Hepatocyte (in vitro differentiated cells): ENCODE data around the gene REP15. TPM values are rescaled to one million over a fixed set of nuclear protein-coding genes. Genes with fewer than 3 reads are reported as not detected.

Source experiments
- DNase-seq: peaks from one replicate; pipeline ENCODE4 v3.0.0-alpha.2; 2016; ENCODE audit warnings: low spot score
- H2AFZ ChIP-seq: fragments of 200-600 bp; sonication (generic); 2 replicates; pipeline ENCODE4 v1.6.0; 2016; ENCODE audit warnings: antibody characterized with exemption, mild to moderate bottlenecking
- H3K27ac ChIP-seq: fragments of 200-600 bp; sonication (generic); 2 replicates; pipeline ENCODE4 v1.5.1; 2016; ENCODE audit warnings: mild to moderate bottlenecking
- H3K27me3 ChIP-seq: fragments of 200-600 bp; sonication (generic); 2 replicates; pipeline ENCODE4 v1.6.1; 2016
- H3K36me3 ChIP-seq: fragments of 200-600 bp; sonication (generic); replicated peaks from 2 replicates; pipeline ENCODE4 v1.5.1; 2016; ENCODE audit warnings: low read depth; ENCODE audit not compliant: insufficient read depth
- H3K4me1 ChIP-seq: fragments of 200-600 bp; sonication (generic); 2 replicates; pipeline ENCODE4 v1.5.1; 2016; ENCODE audit warnings: mild to moderate bottlenecking, moderate library complexity; ENCODE audit not compliant: insufficient read depth
- H3K4me2 ChIP-seq: fragments of 200-600 bp; sonication (generic); 2 replicates; pipeline ENCODE4 v1.6.0; 2016
- H3K4me3 ChIP-seq: fragments of 200-600 bp; sonication (generic); 2 replicates; pipeline ENCODE4 v1.5.1; 2016; ENCODE audit warnings: mild to moderate bottlenecking
- H3K79me2 ChIP-seq: fragments of 200-600 bp; sonication (generic); 2 replicates; pipeline ENCODE4 v1.6.0; 2017; ENCODE audit warnings: mild to moderate bottlenecking
- H3K9me2 ChIP-seq: fragments of 200-600 bp; sonication (generic); replicated peaks from 2 replicates; pipeline ENCODE4 v1.6.0; 2017; ENCODE audit warnings: mild to moderate bottlenecking; ENCODE audit not compliant: insufficient read depth
- H3K9me3 ChIP-seq: fragments of 200-600 bp; sonication (generic); 2 replicates; pipeline ENCODE4 v1.5.1; 2016; ENCODE audit warnings: low read depth, mild to moderate bottlenecking
- H4K20me1 ChIP-seq: fragments of 200-600 bp; sonication (generic); 2 replicates; pipeline ENCODE4 v1.6.0; 2016; ENCODE audit warnings: mild to moderate bottlenecking; ENCODE audit not compliant: insufficient read depth, poor library complexity, severe bottlenecking
- CTCF ChIP-seq: fragments of 200-600 bp; sonication (generic); IDR thresholded peaks from 2 replicates; pipeline ENCODE4 v1.5.1; 2016; ENCODE audit warnings: antibody characterized with exemption, mild to moderate bottlenecking; ENCODE audit not compliant: poor library complexity
- EZH2 ChIP-seq: fragments of 200-600 bp; sonication (generic); IDR thresholded peaks from 2 replicates; pipeline ENCODE4 v1.6.1; 2016; ENCODE audit warnings: antibody characterized with exemption, mild to moderate bottlenecking, borderline replicate concordance
- EZH2phosphoT487 ChIP-seq: fragments of 200-600 bp; sonication (generic); IDR thresholded peaks from one replicate; pipeline ENCODE4 v1.6.1; 2018; ENCODE audit warnings: antibody characterized with exemption, mild to moderate bottlenecking, low read depth, moderate library complexity; ENCODE audit not compliant: unreplicated experiment, severe bottlenecking
- WGBS: methylation state at CpG from one replicate; pipeline ENCODE4 v1.1.6; 2016; ENCODE audit warnings: low lambda C conversion rate; ENCODE audit errors: missing lambda C conversion rate; 5-methylcytosine and 5-hydroxymethylcytosine counted together
- polyA plus RNA-seq: library from polyadenylated mRNA; unstranded; fragments of >200 nt; fragmentation: Nextera tagmentation; extraction: Ambion mirVana; gene quantifications from 2 replicates; pipeline ENCODE4 v1.2.1, GENCODE V29; 2016
- total RNA-seq: library from RNA; depleted of rRNA; stranded (reverse); fragments of >200 nt; gene quantifications from 2 replicates; pipeline ENCODE4 v1.2.3, GENCODE V29; 2014

REP15 gene
- total and polyA plus RNA-seq, 2 experiments from 2014 or later: 1.2 to 4.7 TPM

- TF ChIP-seq EZH2 (no peak), CTCF (no peak), EZH2phosphoT487 (no peak)
- Histone ChIP-seq H3K9me3 (no peaks in the 10 kb centered on the region), H4K20me1 (no peaks in the 10 kb centered on the region), H3K27me3 (no peaks in the 10 kb centered on the region), H3K36me3 (no peaks in the 10 kb centered on the region), H3K27ac (no peak overlapping the region), H3K79me2 (no peaks in the 10 kb centered on the region), H3K4me2 (no peak overlapping the region), H2AFZ (no peak overlapping the region), H3K9me2 (no peaks in the 10 kb centered on the region), H3K4me1 (peaks cover 6% of the 10 kb centered on the region), H3K4me3 (no peak overlapping the region)
- DNase-seq: no peak
- WGBS: 76% methylated on average over 3 of the region's 3 CpGs
These were observed 7.6 kb upstream of the REP15 start for GRCh38 chr12:27688671-27689070.

- TF ChIP-seq CTCF (no peak), EZH2 (no peak), EZH2phosphoT487 (no peak)
- no peaks in the 10 kb centered on the region for H3K27me3 ChIP-seq
- H3K9me2 ChIP-seq: no peaks in the 10 kb centered on the region
- 95% methylated on average over 13 of the region's 13 CpGs for WGBS
- H3K27ac ChIP-seq: no peak overlapping the region
- H3K9me3 ChIP-seq: no peaks in the 10 kb centered on the region
- peaks cover 6% of the 10 kb centered on the region for H3K4me1 ChIP-seq
- H3K4me2 ChIP-seq: no peak overlapping the region
- H2AFZ ChIP-seq: no peak overlapping the region
- no peak for DNase-seq
- H3K79me2 ChIP-seq: no peaks in the 10 kb centered on the region
- no peaks in the 10 kb centered on the region for H4K20me1 ChIP-seq
- no peak overlapping the region for H3K4me3 ChIP-seq
- H3K36me3 ChIP-seq: no peaks in the 10 kb centered on the region
These were observed 6.6 kb upstream of the REP15 start for GRCh38 chr12:27689558-27690180.

- no peaks in the 10 kb centered on the region for H3K79me2 ChIP-seq
- no peaks in the 10 kb centered on the region for H3K36me3 ChIP-seq
- TF ChIP-seq EZH2phosphoT487 (no peak), EZH2 (no peak), CTCF (no peak)
- no peaks in the 10 kb centered on the region for H4K20me1 ChIP-seq
- no peaks in the 10 kb centered on the region for H3K9me2 ChIP-seq
- WGBS: 96% methylated on average over 2 of the region's 2 CpGs
- no peak overlapping the region for H3K27ac ChIP-seq
- H3K4me2 ChIP-seq: no peak overlapping the region
- DNase-seq: no peak
- peaks cover 19% of the 10 kb centered on the region for H3K4me1 ChIP-seq
- no peaks in the 10 kb centered on the region for H3K9me3 ChIP-seq
- no peak overlapping the region for H2AFZ ChIP-seq
- H3K4me3 ChIP-seq: no peak overlapping the region
- H3K27me3 ChIP-seq: no peaks in the 10 kb centered on the region
These were observed 2.8 kb upstream of the REP15 start for GRCh38 chr12:27693403-27693802.
